CD8-positive, alpha-beta memory T cell (primary cell): ENCODE data around the gene SLC6A5. TPM values are rescaled to one million over a fixed set of nuclear protein-coding genes. Genes with fewer than 3 reads are reported as not detected.
A peak's percentile ranks its signal among the peaks of the same experiment; 100 is the strongest.

Experiments used
- CTCF ChIA-PET: fragments of 350-600 bp; sonication (Branson Sonifier 250); formaldehyde crosslinking; loops from one replicate; lab custom pipeline; 2021; ENCODE audit warnings: antibody characterized with exemption; lab: Charles Lee
- POLR2A ChIA-PET: fragments of 350-600 bp; sonication (Branson Sonifier 250); formaldehyde crosslinking; loops from one replicate; lab custom pipeline; 2021; ENCODE audit warnings: antibody characterized with exemption; lab: Charles Lee
- DNase-seq, 5 donors: peaks; one replicate each; pipeline versions ENCODE4 v3.0.0 to v3.0.0-alpha.2; 2020 to 2022; ENCODE audit warnings: mixed read lengths in 1 of 5
- H3K27ac ChIP-seq: one replicate; pipeline ENCODE4 v1.7.0; 2013; ENCODE audit warnings: low read depth, mild to moderate bottlenecking, low read length, moderate library complexity
- H3K27me3 ChIP-seq: 2 replicates; pipeline ENCODE4 v1.7.0; 2013; ENCODE audit warnings: low read length, mild to moderate bottlenecking; ENCODE audit not compliant: insufficient read depth, poor library complexity, severe bottlenecking
- H3K36me3 ChIP-seq: 2 replicates; pipeline ENCODE4 v1.7.0; 2013; ENCODE audit warnings: mild to moderate bottlenecking, low read length, moderate library complexity; ENCODE audit not compliant: insufficient read depth
- H3K4me1 ChIP-seq: 2 replicates; pipeline ENCODE4 v1.7.0; 2013; ENCODE audit warnings: mild to moderate bottlenecking, low read length, moderate library complexity; ENCODE audit not compliant: insufficient read depth
- H3K4me3 ChIP-seq: 2 replicates; pipeline ENCODE4 v1.7.0; 2013; ENCODE audit warnings: mild to moderate bottlenecking, low read length
- H3K9me3 ChIP-seq: 2 replicates; pipeline ENCODE4 v1.7.0; 2013; ENCODE audit warnings: mild to moderate bottlenecking, low read length
- H3K27ac Mint-ChIP-seq, 8 donors: one replicate each; pipeline ENCODE4 v1.8.0; 2020 to 2021; ENCODE audit warnings: mixed read lengths in 8 of 8, mild to moderate bottlenecking in 6 of 8, inconsistent platforms in 3 of 8, moderate library complexity in 3 of 8
- H3K27me3 Mint-ChIP-seq, 2 donors: one replicate each; pipeline ENCODE4 v1.8.0; 2020 to 2021; ENCODE audit warnings: mixed read lengths in 2 of 2, mild to moderate bottlenecking in 1 of 2, moderate library complexity in 1 of 2
- H3K36me3 Mint-ChIP-seq, 3 donors: one replicate each; pipeline ENCODE4 v1.8.0; 2020 to 2021; ENCODE audit warnings: mixed read lengths in 3 of 3, inconsistent platforms in 1 of 3, mild to moderate bottlenecking in 1 of 3
- H3K4me1 Mint-ChIP-seq, 3 donors: one replicate each; pipeline ENCODE4 v1.8.0; 2020 to 2021; ENCODE audit warnings: mixed read lengths in 3 of 3, inconsistent platforms in 1 of 3, mild to moderate bottlenecking in 1 of 3
- H3K4me3 Mint-ChIP-seq, 7 donors: one replicate each; pipeline ENCODE4 v1.8.0; 2020 to 2021; ENCODE audit warnings: mixed read lengths in 7 of 7, mild to moderate bottlenecking in 6 of 7, moderate library complexity in 4 of 7, inconsistent platforms in 2 of 7
- H3K9me3 Mint-ChIP-seq, 5 donors: one replicate each; pipeline ENCODE4 v1.8.0; 2020 to 2022; ENCODE audit warnings: mixed read lengths in 5 of 5, mild to moderate bottlenecking in 3 of 5, moderate library complexity in 2 of 5, inconsistent platforms in 1 of 5
- polyA plus RNA-seq: library from polyadenylated mRNA; unstranded; fragments of 300-500 nt; fragmentation: Illumina TruSeq; gene quantifications from one replicate; pipeline ENCODE4 v1.2.3, GENCODE V29; 2021
- total RNA-seq, 2 experiments: library from RNA; stranded (reverse); gene quantifications; one replicate each; pipeline ENCODE4 v1.2.3, GENCODE V29; 2021

SLC6A5 gene
- total and polyA plus RNA-seq, 3 experiments from 2014 or later, result not detected

- no peak for DNase-seq
- Mint-ChIP-seq H3K9me3 (no peaks in the 10 kb centered on the region), H3K4me1 (no peaks in the 10 kb centered on the region), H3K27ac (no peak overlapping the region), H3K27me3 (peaks cover 10 to 16% of the 10 kb centered on the region in 2 donors), H3K36me3 (no peaks in the 10 kb centered on the region), H3K4me3 (no peak overlapping the region)
- H3K4me3 ChIP-seq, result no peak overlapping the region
- H3K27me3 ChIP-seq, result no peaks in the 10 kb centered on the region
- H3K4me1 ChIP-seq, result no peaks in the 10 kb centered on the region
- H3K9me3 ChIP-seq, result no peaks in the 10 kb centered on the region
- ChIA-PET POLR2A (no interaction called here), CTCF (no interaction called here)
- no peak overlapping the region for H3K27ac ChIP-seq
- H3K36me3 ChIP-seq, result no peaks in the 10 kb centered on the region
Measured at GRCh38 chr11:20652150-20652806, 52.9 kb downstream of the SLC6A5 start.

DNA sequence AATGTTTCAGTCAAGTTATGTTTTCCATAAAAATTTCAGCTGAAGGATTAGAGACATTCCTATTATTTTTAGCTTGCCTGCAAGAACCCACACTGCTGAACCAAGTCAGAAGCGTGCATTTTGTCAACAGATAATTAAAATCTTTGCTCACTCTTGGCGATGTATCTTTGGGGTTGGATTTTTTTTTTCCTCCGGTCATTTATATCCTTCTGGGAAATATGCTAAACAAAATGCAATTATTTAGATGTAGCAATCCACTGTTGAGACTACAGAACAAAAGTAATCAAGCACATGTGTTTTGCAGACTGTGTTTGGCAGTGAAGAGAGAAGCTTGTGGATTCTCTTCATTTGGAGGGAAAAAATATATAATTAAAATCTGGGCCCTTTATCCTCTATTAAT lies 54.6 kb downstream of the SLC6A5 start:
- CTCF ChIA-PET, result no interaction called here
- Histone ChIP-seq H3K4me1 (no peaks in the 10 kb centered on the region), H3K27ac (no peak overlapping the region), H3K9me3 (no peaks in the 10 kb centered on the region), H3K4me3 (no peak overlapping the region), H3K36me3 (no peaks in the 10 kb centered on the region), H3K27me3 (no peaks in the 10 kb centered on the region)
- peaks cover 10 to 19% of the 10 kb centered on the region in 2 donors for H3K27me3 Mint-ChIP-seq
- POLR2A ChIA-PET, result no interaction called here
- no peak overlapping the region for H3K4me3 Mint-ChIP-seq
- no peak for DNase-seq
- H3K27ac Mint-ChIP-seq, result no peak overlapping the region
- H3K9me3 Mint-ChIP-seq, result no peaks in the 10 kb centered on the region
- no peaks in the 10 kb centered on the region for H3K36me3 Mint-ChIP-seq
- H3K4me1 Mint-ChIP-seq, result no peaks in the 10 kb centered on the region

DNA sequence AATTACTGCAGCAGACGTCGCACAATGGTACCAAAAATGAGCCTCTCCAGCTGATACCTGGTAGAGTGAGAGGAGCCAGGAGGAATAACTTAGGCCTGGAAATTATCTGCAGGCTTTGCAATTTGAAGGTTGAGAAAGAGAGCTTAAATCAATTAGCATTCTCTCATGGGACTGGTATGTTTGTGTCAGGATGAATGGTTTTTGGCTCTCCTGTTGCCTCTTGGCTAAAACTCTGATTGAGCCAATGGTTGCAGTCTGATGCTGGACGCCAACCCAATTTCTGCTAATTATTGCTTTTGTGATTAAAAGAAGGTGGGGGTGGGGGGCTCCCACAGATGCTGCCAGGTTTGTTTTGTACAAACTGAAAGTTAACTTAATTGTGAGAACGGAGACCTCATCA lies 57.5 kb downstream of the SLC6A5 start:
- Histone ChIP-seq H3K36me3 (no peaks in the 10 kb centered on the region), H3K4me1 (no peaks in the 10 kb centered on the region), H3K9me3 (no peaks in the 10 kb centered on the region), H3K27ac (no peak overlapping the region), H3K27me3 (no peaks in the 10 kb centered on the region), H3K4me3 (no peak overlapping the region)
- Mint-ChIP-seq H3K36me3 (no peaks in the 10 kb centered on the region), H3K27ac (no peak overlapping the region), H3K4me3 (no peak overlapping the region), H3K4me1 (no peaks in the 10 kb centered on the region), H3K27me3 (peaks cover 10 to 19% of the 10 kb centered on the region in 2 donors), H3K9me3 (peaks cover 2 to 3% (median 2%) of the 10 kb centered on the region in 5 donors)
- DNase-seq, result no peak
- ChIA-PET POLR2A (no interaction called here), CTCF (interaction anchor here (0.7 kb wide), 1 partner anchor 9 kb away, joined by 3 read pairs; no protein-coding TSS in a partner anchor)

DNA sequence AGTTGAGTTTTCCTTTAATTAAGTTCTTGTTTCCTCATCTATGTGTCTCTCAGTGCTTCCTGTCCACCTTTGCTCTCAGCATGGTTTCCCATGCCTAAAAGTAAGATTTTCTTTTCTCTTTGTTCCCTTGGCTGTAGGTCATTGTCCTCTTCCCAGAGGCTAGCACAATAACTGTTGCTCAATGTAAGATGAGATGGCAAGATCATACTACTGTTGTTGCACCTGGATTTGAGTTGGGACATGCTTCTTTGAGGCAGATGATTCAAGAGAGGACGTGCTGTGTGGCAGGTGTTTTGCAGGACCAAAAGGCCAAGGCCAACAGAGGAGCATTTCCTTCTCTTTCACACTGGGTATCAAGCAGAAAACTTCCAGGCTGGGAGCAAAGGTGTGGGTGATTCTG lies 58.7 kb downstream of the SLC6A5 start:
- H3K36me3 Mint-ChIP-seq, result no peaks in the 10 kb centered on the region
- no peak overlapping the region for H3K4me3 Mint-ChIP-seq
- no peak overlapping the region for H3K27ac Mint-ChIP-seq
- no peaks in the 10 kb centered on the region for H3K27me3 ChIP-seq
- no peaks in the 10 kb centered on the region for H3K36me3 ChIP-seq
- H3K27ac ChIP-seq, result no peak overlapping the region
- DNase-seq, result no peak
- POLR2A ChIA-PET, result no interaction called here
- peaks cover 8 to 21% of the 10 kb centered on the region in 2 donors for H3K27me3 Mint-ChIP-seq
- H3K4me1 ChIP-seq, result no peaks in the 10 kb centered on the region
- H3K9me3 Mint-ChIP-seq, result peaks cover 2 to 12% (median 5%) of the 10 kb centered on the region in 5 donors
- CTCF ChIA-PET, result no interaction called here
- H3K4me1 Mint-ChIP-seq, result no peaks in the 10 kb centered on the region
- no peak overlapping the region for H3K4me3 ChIP-seq
- H3K9me3 ChIP-seq, result no peaks in the 10 kb centered on the region

- POLR2A ChIA-PET, result no interaction called here
- H3K27ac ChIP-seq, result no peak overlapping the region
- H3K4me3 ChIP-seq, result no peak overlapping the region
- no peak overlapping the region for H3K4me3 Mint-ChIP-seq
- CTCF ChIA-PET, result no interaction called here
- no peak for DNase-seq
- H3K27ac Mint-ChIP-seq, result no peak overlapping the region
- H3K9me3 ChIP-seq, result no peaks in the 10 kb centered on the region
- no peaks in the 10 kb centered on the region for H3K36me3 Mint-ChIP-seq
- H3K9me3 Mint-ChIP-seq, result peaks cover 2 to 16% (median 5%) of the 10 kb centered on the region in 5 donors
- H3K27me3 Mint-ChIP-seq, result peaks cover 5 to 34% of the 10 kb centered on the region in 2 donors
- no peaks in the 10 kb centered on the region for H3K27me3 ChIP-seq
- H3K4me1 ChIP-seq, result no peaks in the 10 kb centered on the region
- no peaks in the 10 kb centered on the region for H3K4me1 Mint-ChIP-seq
- no peaks in the 10 kb centered on the region for H3K36me3 ChIP-seq
Measured at GRCh38 chr11:20661445-20661844, 62.0 kb downstream of the SLC6A5 start.

- Mint-ChIP-seq H3K27ac (no peak overlapping the region), H3K36me3 (no peaks in the 10 kb centered on the region), H3K4me3 (no peak overlapping the region), H3K27me3 (peaks cover 9 to 34% of the 10 kb centered on the region in 2 donors), H3K9me3 (peaks cover 2 to 19% (median 5%) of the 10 kb centered on the region in 5 donors), H3K4me1 (no peaks in the 10 kb centered on the region)
- no peak for DNase-seq
- Histone ChIP-seq H3K4me3 (no peak overlapping the region), H3K27ac (no peak overlapping the region), H3K4me1 (no peaks in the 10 kb centered on the region), H3K27me3 (no peaks in the 10 kb centered on the region), H3K36me3 (no peaks in the 10 kb centered on the region), H3K9me3 (no peaks in the 10 kb centered on the region)
- ChIA-PET CTCF (no interaction called here), POLR2A (no interaction called here)
Measured at GRCh38 chr11:20661850-20662249, 62.4 kb downstream of the SLC6A5 start.

DNA sequence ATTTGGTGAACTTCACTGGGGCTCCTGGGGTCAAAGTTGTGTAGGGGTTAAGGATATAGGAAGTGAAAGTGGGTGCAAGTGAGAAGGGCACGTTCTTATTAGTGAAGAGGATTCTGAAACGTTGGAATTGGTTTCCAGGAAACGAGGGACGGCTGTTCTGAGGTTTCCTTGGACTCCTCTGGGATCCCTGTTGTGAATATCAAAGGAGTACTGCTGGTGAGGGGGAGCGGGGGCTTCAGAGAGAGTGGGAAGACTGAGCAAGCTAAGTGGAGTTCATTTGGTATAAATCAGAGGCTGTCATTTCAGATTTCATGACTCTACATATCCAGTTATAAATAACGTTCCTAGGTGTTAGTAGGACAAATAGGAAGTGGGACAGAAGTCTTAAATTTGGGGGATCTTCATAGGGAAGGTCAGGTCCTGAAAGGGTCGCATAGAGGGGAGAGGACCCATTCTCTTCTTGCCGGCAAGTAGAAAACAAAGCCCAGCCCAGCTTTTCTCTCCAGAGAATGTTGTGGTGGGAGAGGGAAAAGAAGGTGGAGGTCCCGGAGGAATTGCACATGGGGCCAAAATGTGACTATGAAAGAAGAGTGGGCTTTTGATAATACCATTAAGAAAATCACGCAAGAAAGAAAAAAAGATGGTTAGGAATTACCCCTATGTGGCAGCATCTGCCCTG lies 68.9 kb downstream of the SLC6A5 start:
- DNase-seq, result no peak
- Histone ChIP-seq H3K4me3 (no peak overlapping the region), H3K27ac (no peak overlapping the region), H3K9me3 (no peaks in the 10 kb centered on the region), H3K36me3 (no peaks in the 10 kb centered on the region), H3K4me1 (no peaks in the 10 kb centered on the region), H3K27me3 (peaks cover 5% of the 10 kb centered on the region)
- H3K9me3 Mint-ChIP-seq, result peaks cover 0 to 15% (median 3%) of the 10 kb centered on the region in 5 donors
- H3K4me1 Mint-ChIP-seq, result peaks cover 0 to 14% (median 5%) of the 10 kb centered on the region in 3 donors
- H3K27ac Mint-ChIP-seq, result no peak overlapping the region
- ChIA-PET CTCF (no interaction called here), POLR2A (no interaction called here)
- H3K4me3 Mint-ChIP-seq, result peak overlapping the region in 3 of 7 donors; percentile 16 to 44 (median 17)
- no peaks in the 10 kb centered on the region for H3K36me3 Mint-ChIP-seq
- peaks cover 45 to 74% of the 10 kb centered on the region in 2 donors for H3K27me3 Mint-ChIP-seq
